Rectal smooth muscle tissue (tissue), 1 donor: ENCODE measurements around the gene TTC24.
"Not testable (repeated sequence)": the region's sequence is repeated elsewhere in the genome, so short reads cannot be mapped to it uniquely, and the experiment has no call there.

Source experiments
- H3K27ac ChIP-seq: one replicate; pipeline ENCODE4 v1.7.0; 2013; ENCODE audit warnings: low read depth, low read length, inconsistent platforms
- H3K27me3 ChIP-seq: one replicate; pipeline ENCODE4 v1.7.0; 2013; ENCODE audit warnings: low read length; ENCODE audit not compliant: control insufficient read depth, insufficient read depth
- H3K36me3 ChIP-seq: one replicate; pipeline ENCODE4 v1.7.0; 2013; ENCODE audit warnings: low read length; ENCODE audit not compliant: control insufficient read depth, insufficient read depth
- H3K4me1 ChIP-seq: one replicate; pipeline ENCODE4 v1.7.0; 2013; ENCODE audit warnings: low read length; ENCODE audit not compliant: control insufficient read depth, insufficient read depth
- H3K4me3 ChIP-seq: one replicate; pipeline ENCODE4 v1.7.0; 2013; ENCODE audit warnings: low read length
- H3K9ac ChIP-seq: one replicate; pipeline ENCODE4 v1.7.0; 2013; ENCODE audit warnings: low read length

The TTC24 gene

DNA sequence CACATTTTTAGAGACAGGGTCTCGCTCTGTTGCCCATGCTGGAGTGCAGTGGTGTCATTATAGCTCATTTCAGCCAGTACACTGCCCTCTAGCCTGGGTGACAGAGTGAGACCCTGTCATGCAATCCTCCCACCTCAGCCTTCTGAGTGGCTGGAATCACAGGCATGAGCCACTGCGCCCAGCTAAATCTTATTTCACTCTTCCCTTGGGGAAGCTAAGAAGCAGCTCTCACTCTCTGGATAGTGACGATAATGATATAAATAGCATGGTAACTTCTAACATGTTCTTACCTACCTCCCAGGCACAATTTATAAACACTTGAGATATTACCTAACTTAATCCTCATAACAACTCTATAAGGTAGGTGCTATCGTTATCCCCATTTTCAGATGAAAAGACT is 32.1 kb upstream of the TTC24 start:
- H3K4me1 ChIP-seq: no peaks in the 10 kb centered on the region
- no peaks in the 10 kb centered on the region for H3K27me3 ChIP-seq
- no peak overlapping the region for H3K27ac ChIP-seq
- H3K9ac ChIP-seq: no peak overlapping the region
- H3K4me3 ChIP-seq: no peak overlapping the region
- H3K36me3 ChIP-seq: no peaks in the 10 kb centered on the region

DNA sequence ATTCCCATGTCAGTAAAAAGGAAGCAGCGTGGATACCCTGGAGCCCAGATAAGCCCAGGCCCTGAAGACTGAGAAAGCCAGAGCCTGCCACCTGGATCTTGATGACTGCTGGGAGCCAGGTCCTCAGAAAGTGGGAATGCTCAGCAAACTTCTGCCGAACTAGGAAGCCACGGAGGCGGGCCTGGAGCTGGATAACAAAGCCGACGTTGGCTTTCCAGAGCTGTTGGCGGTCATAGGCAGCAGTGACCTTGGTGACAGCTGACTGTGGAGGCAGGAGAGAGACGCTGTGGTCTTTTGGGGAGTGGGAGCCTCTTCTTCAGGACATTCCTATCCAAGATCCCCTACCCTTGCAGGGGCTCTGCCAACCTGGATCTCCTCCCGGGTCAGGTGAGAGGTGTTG is 31.5 kb upstream of the TTC24 start:
- H3K9ac ChIP-seq: no peak overlapping the region
- no peak overlapping the region for H3K4me3 ChIP-seq
- no peak overlapping the region for H3K27ac ChIP-seq
- no peaks in the 10 kb centered on the region for H3K36me3 ChIP-seq
- H3K27me3 ChIP-seq: no peaks in the 10 kb centered on the region
- H3K4me1 ChIP-seq: no peaks in the 10 kb centered on the region

DNA sequence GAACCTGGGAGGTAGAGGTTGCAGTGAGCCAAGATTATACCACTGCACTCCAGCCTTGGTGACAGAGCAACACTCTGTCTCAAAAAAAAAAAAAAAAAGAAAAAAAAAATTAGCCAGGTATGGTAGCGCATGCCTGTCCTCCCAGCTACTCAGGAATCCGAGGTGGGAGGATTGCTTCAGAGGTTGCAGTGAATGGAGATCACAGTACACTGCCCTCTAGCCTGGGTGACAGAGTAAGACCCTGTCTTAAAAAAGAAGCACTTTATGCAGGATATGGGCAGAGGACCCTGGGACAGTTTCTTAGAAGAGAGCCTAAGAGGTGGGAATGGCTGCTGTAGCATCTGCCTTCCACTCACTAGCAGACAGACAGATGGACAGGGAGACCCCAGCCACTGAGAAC is 30.1 kb upstream of the TTC24 start:
- Histone ChIP-seq H3K9ac (no peak overlapping the region), H3K36me3 (no peaks in the 10 kb centered on the region)

DNA sequence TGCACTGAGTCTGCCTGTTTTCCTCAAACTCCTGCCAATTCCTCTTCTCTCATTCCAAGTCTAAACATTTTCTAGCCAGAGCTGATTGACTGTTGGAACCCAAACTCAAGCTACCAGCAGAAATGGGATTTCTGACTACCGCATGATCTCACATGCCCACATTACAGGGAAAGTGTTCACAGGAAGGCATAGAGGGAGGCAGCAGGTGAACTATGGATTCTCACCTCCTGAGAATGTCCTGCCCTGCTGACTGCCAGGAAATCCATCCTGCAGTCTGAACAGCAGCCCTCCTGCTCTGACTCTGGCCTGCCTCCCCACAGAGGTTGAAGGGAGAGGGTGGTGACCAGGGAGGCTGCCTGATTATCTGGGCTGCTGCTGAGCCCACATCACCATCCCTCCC is 29.7 kb upstream of the TTC24 start:
- Histone ChIP-seq H3K9ac (no peak overlapping the region), H3K27ac (no peak overlapping the region), H3K4me1 (no peaks in the 10 kb centered on the region), H3K36me3 (no peaks in the 10 kb centered on the region), H3K4me3 (no peak overlapping the region), H3K27me3 (no peaks in the 10 kb centered on the region)

More for the DNA sequence above, 30.1 kb upstream of the TTC24 start:
- H3K27me3 ChIP-seq: no peaks in the 10 kb centered on the region
- H3K27ac ChIP-seq: no peak overlapping the region
- H3K4me1 ChIP-seq: no peaks in the 10 kb centered on the region
- no peak overlapping the region for H3K4me3 ChIP-seq

DNA sequence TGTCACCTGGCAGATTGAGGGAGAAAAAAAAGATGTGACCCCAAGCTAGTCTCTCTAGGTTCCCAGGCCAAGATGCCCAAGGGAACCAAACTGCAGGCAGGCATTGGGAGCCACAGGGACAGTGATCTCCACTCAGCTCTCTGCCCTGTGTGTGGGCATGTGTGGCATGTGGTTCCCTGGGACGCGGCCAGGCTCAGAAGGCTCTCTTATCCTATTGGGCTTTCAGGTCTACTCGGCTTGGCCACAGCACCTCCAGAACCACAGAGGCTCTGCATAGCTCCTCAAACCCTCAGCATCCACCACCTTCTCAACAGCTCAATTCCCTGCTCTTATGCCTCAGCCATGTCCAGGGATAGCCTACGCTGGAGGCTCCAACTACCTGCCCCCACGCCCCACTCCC is 29.2 kb upstream of the TTC24 start:
- Histone ChIP-seq H3K36me3 (no peaks in the 10 kb centered on the region), H3K4me3 (no peak overlapping the region), H3K27me3 (no peaks in the 10 kb centered on the region), H3K4me1 (no peaks in the 10 kb centered on the region), H3K9ac (no peak overlapping the region), H3K27ac (no peak overlapping the region)

DNA sequence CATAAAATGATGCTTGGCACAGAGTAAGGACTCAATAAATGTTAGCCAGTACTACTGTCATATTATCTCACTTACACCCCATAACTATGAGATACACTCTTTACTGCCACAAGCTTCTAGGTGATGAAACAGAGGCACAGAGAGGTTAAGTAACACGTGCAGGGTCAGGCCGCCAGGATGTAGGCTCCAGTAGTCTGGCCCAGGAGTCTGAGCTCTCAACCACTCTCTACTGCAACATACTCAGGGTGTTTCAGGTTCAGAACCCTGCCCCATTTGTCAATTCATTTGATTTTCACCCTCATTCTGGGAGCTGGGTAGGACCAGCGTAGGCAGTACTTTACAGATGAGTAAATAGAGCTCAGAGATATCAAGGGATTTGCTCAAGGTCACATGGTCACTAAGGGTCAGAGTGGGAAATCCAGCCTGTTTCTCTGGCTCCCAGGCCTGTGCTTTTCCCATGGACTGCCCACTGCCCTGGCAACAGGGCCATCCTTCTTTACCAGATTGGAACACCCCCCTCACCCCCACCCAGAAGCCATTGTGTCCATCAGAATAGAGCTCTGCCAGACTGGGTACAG is 28.4 kb upstream of the TTC24 start:
- no peak overlapping the region for H3K4me3 ChIP-seq
- no peaks in the 10 kb centered on the region for H3K36me3 ChIP-seq
- no peak overlapping the region for H3K9ac ChIP-seq
- H3K27ac ChIP-seq: no peak overlapping the region
- H3K27me3 ChIP-seq: no peaks in the 10 kb centered on the region
- H3K4me1 ChIP-seq: no peaks in the 10 kb centered on the region

- no peak overlapping the region for H3K9ac ChIP-seq
- H3K27me3 ChIP-seq: no peaks in the 10 kb centered on the region
- no peak overlapping the region for H3K27ac ChIP-seq
- H3K4me3 ChIP-seq: no peak overlapping the region
- H3K36me3 ChIP-seq: no peaks in the 10 kb centered on the region
- no peaks in the 10 kb centered on the region for H3K4me1 ChIP-seq
Measured at GRCh38 chr1:156551869-156552268, 27.7 kb upstream of the TTC24 start.

DNA sequence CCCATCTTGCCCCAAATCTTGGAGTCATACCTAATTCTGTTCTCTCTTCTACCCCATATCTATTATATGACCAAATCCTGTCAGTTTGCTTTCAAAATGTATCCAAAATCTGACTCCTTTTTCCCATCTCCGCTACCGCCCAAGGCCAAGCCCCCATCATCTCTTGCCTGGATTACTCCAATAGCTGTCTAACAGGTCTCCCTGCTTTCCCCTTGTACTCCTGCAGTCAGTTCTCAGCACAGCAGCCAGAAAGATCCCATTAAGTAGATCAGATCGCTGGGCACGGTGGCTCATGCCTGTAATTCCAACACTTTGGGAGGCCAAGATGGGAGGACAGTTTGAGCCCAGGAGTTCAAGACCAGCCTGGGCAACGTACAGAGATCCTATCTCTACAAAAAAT is 27.0 kb upstream of the TTC24 start:
- H3K36me3 ChIP-seq: no peaks in the 10 kb centered on the region
- H3K27me3 ChIP-seq: no peaks in the 10 kb centered on the region
- H3K4me1 ChIP-seq: no peaks in the 10 kb centered on the region
- H3K27ac ChIP-seq: no peak overlapping the region
- H3K9ac ChIP-seq: no peak overlapping the region
- no peak overlapping the region for H3K4me3 ChIP-seq

DNA sequence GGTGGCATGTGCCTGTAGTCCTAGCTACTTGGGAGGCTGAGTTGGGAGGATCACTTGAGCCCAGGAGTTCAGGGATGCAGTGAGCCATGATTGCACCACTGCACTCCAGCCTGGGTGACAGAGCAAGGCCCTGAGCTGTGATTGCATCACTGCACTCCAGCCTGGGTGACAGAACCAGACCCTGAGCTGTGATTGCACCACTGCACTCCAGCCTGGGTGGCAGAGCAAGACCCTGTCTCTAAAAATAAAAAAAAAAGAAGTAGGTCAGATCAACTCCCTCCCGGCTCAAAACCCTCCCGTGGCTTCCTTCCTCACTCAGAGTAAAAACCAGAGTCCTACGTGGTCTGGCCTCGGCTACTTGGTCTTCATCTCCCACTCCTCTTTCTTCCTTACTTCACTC is 26.6 kb upstream of the TTC24 start:
- not testable (repeated sequence) for H3K27me3 ChIP-seq, H3K4me3 ChIP-seq, H3K36me3 ChIP-seq, H3K4me1 ChIP-seq, H3K27ac ChIP-seq, H3K9ac ChIP-seq

- Histone ChIP-seq H3K27me3 (no peaks in the 10 kb centered on the region), H3K27ac (no peak overlapping the region), H3K4me1 (no peaks in the 10 kb centered on the region), H3K9ac (no peak overlapping the region), H3K4me3 (no peak overlapping the region), H3K36me3 (no peaks in the 10 kb centered on the region)
Measured at GRCh38 chr1:156553860-156554485, 25.6 kb upstream of the TTC24 start.

GRCh38 chr1:156554971-156555370 is 24.6 kb upstream of the TTC24 start:
- Histone ChIP-seq H3K36me3 (no peaks in the 10 kb centered on the region), H3K4me1 (no peaks in the 10 kb centered on the region), H3K27me3 (no peaks in the 10 kb centered on the region), H3K27ac (no peak overlapping the region), H3K9ac (no peak overlapping the region), H3K4me3 (no peak overlapping the region)

- H3K4me1 ChIP-seq: no peaks in the 10 kb centered on the region
- no peak overlapping the region for H3K9ac ChIP-seq
- H3K27me3 ChIP-seq: no peaks in the 10 kb centered on the region
- no peak overlapping the region for H3K27ac ChIP-seq
- no peak overlapping the region for H3K4me3 ChIP-seq
- no peaks in the 10 kb centered on the region for H3K36me3 ChIP-seq
Measured at GRCh38 chr1:156555715-156556114, 23.8 kb upstream of the TTC24 start.

- Histone ChIP-seq H3K36me3 (no peaks in the 10 kb centered on the region), H3K4me1 (no peaks in the 10 kb centered on the region), H3K4me3 (no peak overlapping the region), H3K27ac (no peak overlapping the region), H3K9ac (no peak overlapping the region), H3K27me3 (no peaks in the 10 kb centered on the region)
Measured at GRCh38 chr1:156556354-156556753, 23.2 kb upstream of the TTC24 start.
